Fibroblast of villous mesenchyme (primary cell): ENCODE measurements around the gene HDAC11. TPM values are rescaled to one million over a fixed set of nuclear protein-coding genes. Genes with fewer than 3 reads are reported as not detected.

ENCODE experiments used
- DNase-seq: peaks from one replicate; pipeline ENCODE4 v3.0.0-alpha.2; 2010; ENCODE audit warnings: low read depth
- H3K4me3 ChIP-seq: 2 replicates; pipeline ENCODE4 v1.5.1; 2011; ENCODE audit warnings: low read depth, mild to moderate bottlenecking, low read length
- total RNA-seq: library from RNA; depleted of rRNA; stranded (reverse); fragments of >200 nt; gene quantifications from 2 replicates; pipeline ENCODE4 v1.2.3, GENCODE V29; 2012
- TF ChIP-seq, protein P1 (sequence below): IDR thresholded peaks from 2 replicates; pipeline ENCODE4 v1.5.1; 2012; ENCODE audit warnings: low read depth, mild to moderate bottlenecking, low read length; ENCODE audit not compliant: insufficient read depth

HDAC11 gene
- total RNA-seq, 1 donor: 9.5 TPM

DNA sequence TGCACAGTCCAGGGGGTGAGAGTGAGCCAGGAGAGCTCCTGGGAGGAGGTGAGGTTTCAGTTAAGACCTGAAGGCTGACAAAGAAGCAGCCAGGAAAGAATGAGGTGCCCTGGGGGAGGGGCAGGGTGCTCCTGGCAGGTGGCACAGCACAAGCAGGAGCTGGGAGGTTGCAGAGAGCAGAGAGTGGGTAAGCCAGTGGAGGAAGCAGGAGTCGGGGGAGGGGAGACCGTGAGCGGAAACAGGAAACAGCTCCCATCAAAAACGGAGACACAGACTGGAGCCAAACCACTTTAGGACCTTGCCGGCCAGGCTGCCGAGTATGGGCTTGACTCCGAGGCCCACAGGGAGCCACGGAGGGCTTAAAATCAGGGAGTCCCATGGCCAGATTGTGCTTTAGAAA is 56.7 kb downstream of the HDAC11 start:
- TF ChIP-seq, protein P1, sequence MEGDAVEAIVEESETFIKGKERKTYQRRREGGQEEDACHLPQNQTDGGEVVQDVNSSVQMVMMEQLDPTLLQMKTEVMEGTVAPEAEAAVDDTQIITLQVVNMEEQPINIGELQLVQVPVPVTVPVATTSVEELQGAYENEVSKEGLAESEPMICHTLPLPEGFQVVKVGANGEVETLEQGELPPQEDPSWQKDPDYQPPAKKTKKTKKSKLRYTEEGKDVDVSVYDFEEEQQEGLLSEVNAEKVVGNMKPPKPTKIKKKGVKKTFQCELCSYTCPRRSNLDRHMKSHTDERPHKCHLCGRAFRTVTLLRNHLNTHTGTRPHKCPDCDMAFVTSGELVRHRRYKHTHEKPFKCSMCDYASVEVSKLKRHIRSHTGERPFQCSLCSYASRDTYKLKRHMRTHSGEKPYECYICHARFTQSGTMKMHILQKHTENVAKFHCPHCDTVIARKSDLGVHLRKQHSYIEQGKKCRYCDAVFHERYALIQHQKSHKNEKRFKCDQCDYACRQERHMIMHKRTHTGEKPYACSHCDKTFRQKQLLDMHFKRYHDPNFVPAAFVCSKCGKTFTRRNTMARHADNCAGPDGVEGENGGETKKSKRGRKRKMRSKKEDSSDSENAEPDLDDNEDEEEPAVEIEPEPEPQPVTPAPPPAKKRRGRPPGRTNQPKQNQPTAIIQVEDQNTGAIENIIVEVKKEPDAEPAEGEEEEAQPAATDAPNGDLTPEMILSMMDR: no peak

DNA sequence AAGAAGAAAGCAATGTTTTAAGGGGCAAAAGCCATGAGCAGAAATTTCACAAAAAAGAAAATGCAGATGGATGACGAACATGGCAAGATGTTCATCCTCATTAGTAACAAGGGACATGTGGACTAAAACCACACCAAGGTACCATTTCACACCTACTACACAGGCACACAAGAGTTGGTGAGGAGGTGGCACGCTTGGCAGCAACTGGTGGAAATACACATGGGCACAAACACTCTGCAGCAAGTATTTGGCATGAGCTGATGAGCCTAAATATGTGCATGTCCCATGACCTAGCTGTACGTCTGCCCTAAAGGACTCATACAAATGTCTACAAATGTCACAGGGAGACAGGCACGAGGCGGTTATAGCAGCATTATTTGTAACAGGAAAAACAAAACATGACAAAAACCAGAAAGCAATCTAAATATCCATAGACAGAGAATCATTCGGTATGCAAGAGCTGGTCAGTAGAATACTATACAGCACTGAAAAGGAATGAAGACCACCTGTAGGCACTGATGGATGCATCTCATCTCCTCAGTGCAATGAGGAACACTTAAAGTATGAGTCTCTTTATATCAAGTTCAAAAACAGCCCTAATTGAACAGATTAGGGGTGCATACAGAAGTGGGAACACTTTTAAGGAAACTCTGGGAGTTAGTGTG is 57.3 kb downstream of the HDAC11 start:
- no peak for DNase-seq
- H3K4me3 ChIP-seq: no peak overlapping the region
- TF ChIP-seq, protein P1: no peak

More for the DNA sequence above, 56.7 kb downstream of the HDAC11 start:
- no peak overlapping the region for H3K4me3 ChIP-seq
- DNase-seq: no peak

DNA sequence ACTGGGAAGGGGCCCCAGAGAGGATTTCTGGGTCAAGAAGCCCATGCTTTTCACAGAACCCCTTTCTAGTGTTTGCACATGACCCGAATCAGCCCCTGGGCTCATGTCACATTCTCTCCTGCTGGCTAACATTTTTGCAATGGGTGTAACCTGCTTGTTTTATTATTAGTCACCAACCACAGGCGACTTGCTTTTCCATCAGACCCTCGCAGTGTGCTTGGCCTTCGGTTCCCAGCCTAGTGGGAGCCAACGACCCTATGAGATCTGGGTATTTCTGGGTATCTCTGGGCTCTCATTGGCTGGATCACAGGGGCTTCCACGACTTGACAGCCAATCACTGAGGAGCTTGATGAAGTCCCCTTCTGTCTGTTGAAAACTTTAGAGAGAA is 57.8 kb downstream of the HDAC11 start:
- peak; percentile 95 for DNase-seq
- no peak overlapping the region for H3K4me3 ChIP-seq
- TF ChIP-seq, protein P1: no peak

DNA sequence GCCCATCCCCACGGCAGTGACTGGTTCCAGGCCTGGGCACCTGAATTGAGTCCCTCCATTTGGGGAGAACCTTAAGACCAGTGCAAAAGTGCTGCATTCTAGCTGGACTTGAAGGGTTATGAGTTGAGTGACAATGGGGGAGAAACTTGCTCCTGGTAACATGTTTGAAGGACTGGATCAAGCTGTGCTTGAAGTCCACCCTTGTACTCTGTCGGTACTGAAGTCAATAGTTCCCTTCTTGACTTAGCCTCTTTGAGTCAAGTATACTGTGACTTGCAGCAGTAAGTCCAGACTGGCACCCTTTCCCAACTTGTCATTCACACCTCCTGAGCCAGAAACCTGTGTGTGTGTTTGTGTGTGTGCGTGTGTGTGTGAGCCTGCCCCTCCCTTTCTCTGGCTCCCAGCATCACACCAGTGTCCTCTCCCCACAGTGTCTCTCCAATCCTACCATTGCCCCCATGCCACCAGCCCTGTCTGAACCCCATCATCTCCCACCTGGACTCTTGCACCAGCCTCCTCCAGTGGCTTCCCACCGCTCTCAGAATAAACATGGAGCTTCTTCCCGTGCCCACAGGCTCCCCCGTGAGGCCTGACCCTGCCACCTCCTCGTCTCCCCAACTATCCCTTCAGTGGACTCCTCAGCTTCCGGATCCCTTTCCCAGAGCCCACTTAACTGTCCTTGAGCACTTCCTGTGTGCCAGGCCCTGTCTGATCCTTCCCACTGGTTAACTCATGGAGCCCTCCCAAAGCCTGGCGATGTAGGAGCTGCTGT is 58.6 kb downstream of the HDAC11 start:
- no peak for DNase-seq
- H3K4me3 ChIP-seq: no peak overlapping the region
- TF ChIP-seq, protein P1: no peak

DNA sequence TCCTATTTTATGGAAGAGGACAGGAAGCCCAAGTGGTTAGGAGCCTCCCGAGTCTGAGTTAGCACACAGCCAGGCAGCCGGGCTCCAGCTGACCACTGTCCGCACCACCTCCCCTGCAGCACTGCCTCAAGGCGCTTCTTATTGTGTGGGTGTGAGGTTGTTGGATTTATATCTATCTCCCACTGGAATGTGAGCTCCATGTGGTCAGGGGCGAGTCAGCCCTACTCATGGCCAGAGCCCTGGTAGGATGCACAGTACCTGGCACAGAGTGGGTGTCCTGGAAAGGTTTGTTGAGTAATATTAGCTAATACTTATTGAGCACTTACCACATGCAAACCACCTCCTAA is 59.2 kb downstream of the HDAC11 start:
- H3K4me3 ChIP-seq: no peak overlapping the region
- DNase-seq: peak; percentile 76
- TF ChIP-seq, protein P1: no peak

DNA sequence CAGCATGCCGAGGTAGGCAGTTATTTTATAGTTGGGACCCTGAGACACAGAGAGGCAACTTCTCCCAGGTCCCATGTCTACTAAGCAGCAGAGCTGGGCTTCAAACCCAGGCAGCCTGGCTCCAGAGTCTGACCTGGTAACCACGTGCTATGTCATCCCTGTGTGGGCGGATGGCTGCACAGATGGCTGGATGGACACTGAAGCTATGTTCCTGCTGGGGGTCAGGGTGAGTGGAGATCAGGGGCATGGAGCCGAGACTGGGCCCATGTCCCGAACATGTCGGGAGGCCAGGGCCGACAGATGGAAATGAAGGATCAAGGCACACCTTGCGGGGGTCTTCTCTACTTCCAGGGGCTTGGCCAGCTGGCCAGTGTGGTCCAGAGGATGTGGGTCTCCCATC is 59.6 kb downstream of the HDAC11 start:
- no peak for DNase-seq

More for the DNA sequence above, 59.6 kb downstream of the HDAC11 start:
- TF ChIP-seq, protein P1: no peak
- H3K4me3 ChIP-seq: no peak overlapping the region
